Stimulated activated CD8-positive, alpha-beta memory T cell treated with anti-CD3 and anti-CD28 coated beads, Interleukin-4, amount 100 ng/mL, for 4 hours (primary cell): Measurements from ENCODE around the gene RNF40.

Experiments used
- DNase-seq, 2 donors: peaks; one replicate each; pipeline ENCODE4 v3.0.0-alpha.2; 2020; ENCODE audit warnings: low read depth in 2 of 2, low spot score in 1 of 2

Gene RNF40

GRCh38 chr16:30761427-30761927, 645 bp upstream of the RNF40 start:
- DNase-seq, result peak; percentile 14 to 30

GRCh38 chr16:30762991-30763725, 1.0 kb downstream of the RNF40 start:
- no peak for DNase-seq

GRCh38 chr16:30764086-30764485, 2.0 kb downstream of the RNF40 start:
- no peak for DNase-seq

GRCh38 chr16:30764816-30765465, 2.8 kb downstream of the RNF40 start:
- no peak for DNase-seq

- no peak for DNase-seq
Observed at GRCh38 chr16:30766206-30766932, 4.2 kb downstream of the RNF40 start.

- no peak for DNase-seq
Observed at GRCh38 chr16:30766933-30767284, 4.8 kb downstream of the RNF40 start.

- no peak for DNase-seq
Observed at GRCh38 chr16:30767767-30768465, 5.8 kb downstream of the RNF40 start.

- DNase-seq, result no peak
Observed at GRCh38 chr16:30768583-30769181, 6.6 kb downstream of the RNF40 start.

- DNase-seq, result no peak
Observed at GRCh38 chr16:30769379-30770089, 7.4 kb downstream of the RNF40 start.

GRCh38 chr16:30771726-30772125, 9.6 kb downstream of the RNF40 start:
- no peak for DNase-seq

GRCh38 chr16:30773826-30774225, 11.7 kb downstream of the RNF40 start:
- DNase-seq, result no peak

GRCh38 chr16:30774367-30775130, 12.4 kb downstream of the RNF40 start:
- no peak for DNase-seq

GRCh38 chr16:30775131-30775391, 12.9 kb downstream of the RNF40 start:
- DNase-seq, result no peak

- DNase-seq, result no peak
Observed at GRCh38 chr16:30775392-30776188, 13.5 kb downstream of the RNF40 start.

- DNase-seq, result no peak
Observed at GRCh38 chr16:30777591-30778297, 15.6 kb downstream of the RNF40 start.

- no peak for DNase-seq
Observed at GRCh38 chr16:30778549-30779244, 16.6 kb downstream of the RNF40 start.

GRCh38 chr16:30779596-30779995, 17.5 kb downstream of the RNF40 start:
- no peak for DNase-seq

- no peak for DNase-seq
Observed at GRCh38 chr16:30780021-30780420, 17.9 kb downstream of the RNF40 start.
